Lung (tissue), 12 donors: ENCODE results near the gene ASCC3. TPM values are rescaled to one million over a fixed set of nuclear protein-coding genes. Genes with fewer than 3 reads are reported as not detected.

Experiments used
- ATAC-seq: fragments of 200-7000 bp; cut with Tn5 transposase; one replicate; pipeline ENCODE4 v1.9.1; 2020; ENCODE audit warnings: moderate number of reproducible peaks; ENCODE audit not compliant: insufficient read depth, low FRiP score
- DNase-seq, 3 donors: peaks; one replicate each; pipeline ENCODE4 v3.0.0-alpha.2; 2013 to 2017
- H3K27ac ChIP-seq, 2 donors: one replicate each; pipeline ENCODE4 v1.5.1; 2013; ENCODE audit warnings: mild to moderate bottlenecking in 2 of 2, moderate library complexity in 2 of 2, control low read depth in 1 of 2, inconsistent platforms in 1 of 2, low read depth in 1 of 2, low read length in 1 of 2
- H3K27me3 ChIP-seq, 3 donors: one replicate each; pipeline ENCODE4 v1.5.1; 2013; ENCODE audit warnings: low read length in 2 of 3; ENCODE audit not compliant: control insufficient read depth in 3 of 3, insufficient read depth in 3 of 3
- H3K36me3 ChIP-seq, 4 donors: one replicate each; pipeline ENCODE4 v1.5.1; 2013; ENCODE audit warnings: low read length in 4 of 4, mild to moderate bottlenecking in 1 of 4, moderate library complexity in 1 of 4; ENCODE audit not compliant: control insufficient read depth in 4 of 4, insufficient read depth in 4 of 4
- H3K4me1 ChIP-seq, 5 donors: one replicate each; pipeline ENCODE4 v1.5.1; 2013; ENCODE audit warnings: low read length in 5 of 5, mild to moderate bottlenecking in 2 of 5, moderate library complexity in 1 of 5; ENCODE audit not compliant: control insufficient read depth in 5 of 5, insufficient read depth in 5 of 5
- H3K4me3 ChIP-seq: one replicate; pipeline ENCODE4 v1.5.1; 2013; ENCODE audit warnings: mild to moderate bottlenecking, control low read depth, moderate library complexity
- H3K9ac ChIP-seq, 2 donors: one replicate each; pipeline ENCODE4 v1.5.1; 2013; ENCODE audit warnings: low read length in 2 of 2, control low read depth in 1 of 2; ENCODE audit not compliant: insufficient read depth in 1 of 2
- H3K9me3 ChIP-seq, 4 donors: one replicate each; pipeline ENCODE4 v1.5.1; 2013; ENCODE audit warnings: low read length in 3 of 4, mild to moderate bottlenecking in 1 of 4, moderate library complexity in 1 of 4; ENCODE audit not compliant: control insufficient read depth in 4 of 4, insufficient read depth in 3 of 4
- WGBS, 2 donors: extraction: QIAGEN DNeasy Blood & Tissue Kit; methylation state at CpG; one replicate each; pipeline ENCODE4 v1.1.7; 2013; 5-methylcytosine and 5-hydroxymethylcytosine counted together
- polyA plus RNA-seq, 2 donors: library from polyadenylated mRNA; stranded (reverse); fragments of 200-250 nt; gene quantifications; one replicate each; pipeline ENCODE4 v1.2.1, GENCODE V29; 2013
- total RNA-seq, 2 donors: library from RNA; depleted of rRNA in 1 of 2; stranded (reverse); fragments of >200 nt in 1 of 2; gene quantifications; one replicate each; pipeline ENCODE4 v1.2.1, GENCODE V29; 2014 to 2021
- TF ChIP-seq, protein P1 (sequence below): IDR thresholded peaks from 2 replicates; pipeline ENCODE4 v1.5.1; 2012; ENCODE audit warnings: mild to moderate bottlenecking; ENCODE audit errors: control extremely low read depth, extremely low read depth
- donor health status: control.
- donor health status: control.
- donor health status: Bipolar disorder and iron deficiency.
- donor health status: healthy.
- donor health status: DM: yes; HTN: yes; CAD: no.

The ASCC3 gene
- total and polyA plus RNA-seq, 4 donors = 5.3 to 49.2 (median 22.0) TPM

DNA sequence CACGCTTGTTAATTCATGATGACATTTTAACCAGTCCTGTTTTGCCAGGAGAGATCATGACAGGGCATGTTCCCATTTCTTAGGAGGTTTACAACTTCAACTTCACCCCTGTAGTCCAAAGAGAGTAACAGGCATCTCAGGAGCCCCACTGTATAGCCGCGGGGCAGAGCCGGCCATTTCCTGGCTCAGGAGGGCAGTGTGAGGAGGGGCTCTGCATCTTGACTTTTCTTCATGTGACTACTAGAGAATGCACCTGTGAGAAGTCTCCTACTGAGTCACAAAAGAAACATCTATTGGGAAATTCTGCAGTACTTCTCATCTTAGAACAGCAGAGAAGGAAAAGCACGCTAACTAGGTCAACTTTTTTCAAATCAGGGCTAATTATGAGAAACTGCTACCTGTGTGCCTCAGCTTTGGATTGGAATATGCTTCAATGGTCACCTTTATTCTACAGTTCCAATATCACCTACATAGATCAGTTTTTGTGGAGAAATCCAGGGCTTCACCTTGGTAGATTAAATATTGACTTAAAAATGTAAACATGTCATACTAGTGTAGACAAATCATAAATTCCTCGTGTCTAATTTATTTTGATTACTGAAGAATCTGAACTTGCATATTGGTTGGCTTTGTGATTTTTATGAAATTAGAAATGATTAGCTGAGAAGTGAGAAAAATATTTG lies 387.8 kb downstream of the ASCC3 start:
- H3K27me3 ChIP-seq = peaks cover 0 to 4% (median 0%) of the 10 kb centered on the region in 3 donors
- H3K9ac ChIP-seq = no peak overlapping the region
- H3K4me1 ChIP-seq = no peaks in the 10 kb centered on the region
- no peak overlapping the region for H3K27ac ChIP-seq
- no peaks in the 10 kb centered on the region for H3K36me3 ChIP-seq
- H3K4me3 ChIP-seq = no peak overlapping the region
- TF ChIP-seq, protein P1, sequence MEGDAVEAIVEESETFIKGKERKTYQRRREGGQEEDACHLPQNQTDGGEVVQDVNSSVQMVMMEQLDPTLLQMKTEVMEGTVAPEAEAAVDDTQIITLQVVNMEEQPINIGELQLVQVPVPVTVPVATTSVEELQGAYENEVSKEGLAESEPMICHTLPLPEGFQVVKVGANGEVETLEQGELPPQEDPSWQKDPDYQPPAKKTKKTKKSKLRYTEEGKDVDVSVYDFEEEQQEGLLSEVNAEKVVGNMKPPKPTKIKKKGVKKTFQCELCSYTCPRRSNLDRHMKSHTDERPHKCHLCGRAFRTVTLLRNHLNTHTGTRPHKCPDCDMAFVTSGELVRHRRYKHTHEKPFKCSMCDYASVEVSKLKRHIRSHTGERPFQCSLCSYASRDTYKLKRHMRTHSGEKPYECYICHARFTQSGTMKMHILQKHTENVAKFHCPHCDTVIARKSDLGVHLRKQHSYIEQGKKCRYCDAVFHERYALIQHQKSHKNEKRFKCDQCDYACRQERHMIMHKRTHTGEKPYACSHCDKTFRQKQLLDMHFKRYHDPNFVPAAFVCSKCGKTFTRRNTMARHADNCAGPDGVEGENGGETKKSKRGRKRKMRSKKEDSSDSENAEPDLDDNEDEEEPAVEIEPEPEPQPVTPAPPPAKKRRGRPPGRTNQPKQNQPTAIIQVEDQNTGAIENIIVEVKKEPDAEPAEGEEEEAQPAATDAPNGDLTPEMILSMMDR = no peak
- H3K9me3 ChIP-seq = peaks cover 0 to 7% (median 0%) of the 10 kb centered on the region in 4 donors
- peak; percentile 11 for ATAC-seq
- DNase-seq = no peak
- 58 to 68% methylated on average over 6 of the region's 6 CpGs for WGBS, 2 donors

GRCh38 chr6:100491952-100492670 lies 389.0 kb downstream of the ASCC3 start:
- DNase-seq (no peak), ATAC-seq (no peak)

GRCh38 chr6:100490065-100490464 lies 391.1 kb downstream of the ASCC3 start:
- H3K9ac ChIP-seq = no peak overlapping the region
- H3K4me1 ChIP-seq = no peaks in the 10 kb centered on the region
- WGBS, 2 donors = 85 to 92% methylated on average over 2 of the region's 2 CpGs
- H3K9me3 ChIP-seq = peaks cover 0 to 7% (median 0%) of the 10 kb centered on the region in 4 donors
- no peak for ATAC-seq
- DNase-seq = no peak
- no peak overlapping the region for H3K27ac ChIP-seq
- H3K4me3 ChIP-seq = no peak overlapping the region
- H3K36me3 ChIP-seq = no peaks in the 10 kb centered on the region
- TF ChIP-seq, protein P1 = no peak
- H3K27me3 ChIP-seq = peaks cover 0 to 4% (median 0%) of the 10 kb centered on the region in 3 donors

More at GRCh38 chr6:100491952-100492670, 389.0 kb downstream of the ASCC3 start:
- TF ChIP-seq, protein P1 = no peak
- Histone ChIP-seq H3K36me3 (no peaks in the 10 kb centered on the region), H3K4me1 (no peaks in the 10 kb centered on the region), H3K9ac (no peak overlapping the region), H3K9me3 (peaks cover 0 to 7% (median 0%) of the 10 kb centered on the region in 4 donors), H3K27ac (no peak overlapping the region), H3K27me3 (peaks cover 0 to 4% (median 0%) of the 10 kb centered on the region in 3 donors), H3K4me3 (no peak overlapping the region)
- 47 to 57% methylated on average over 13 of the region's 13 CpGs for WGBS, 2 donors
